H1 (cell line): ENCODE measurements around the gene LPAR3. TPM values are rescaled to one million over a fixed set of nuclear protein-coding genes. Genes with fewer than 3 reads are reported as not detected.

Experiments used
- polyA plus RNA-seq, 7 experiments: library from polyadenylated mRNA; depleted of rRNA in 3 of 7; stranded (reverse) in 5 of 7; unstranded in 2 of 7; fragments of >200 nt in 5 of 7; fragments of 200-250 nt in 2 of 7; gene quantifications; 1 replicate in 5 of 7; 2 replicates in 1 of 7; 4 replicates in 1 of 7; pipeline versions ENCODE4 v1.2.1 to v1.2.3, GENCODE V29; 2011 to 2013; ENCODE audit warnings: missing spikeins in 2 of 7, mixed read lengths in 2 of 7
- total RNA-seq: library from RNA; stranded (reverse); fragmentation: NEBNext Ultra II Directional; extraction: Animal tissue kit (Norgen Biotek cat#: 25700); gene quantifications from 2 replicates; pipeline ENCODE4 v1.2.1, GENCODE V29; 2021
- TF ChIP-seq, protein P1 (sequence below): fragments of 300-600 bp; sonication (generic); IDR thresholded peaks from 2 replicates; pipeline ENCODE4 v1.7.1; 2012; ENCODE audit warnings: low read length, moderate library complexity, mild to moderate bottlenecking, inconsistent platforms; ENCODE audit not compliant: insufficient replicate concordance

Gene LPAR3
- total and polyA plus RNA-seq, 2 of the 8 experiments (the other 6 are each of a cell fraction or from before 2014, with no cell fraction given), result 17.1 to 25.4 TPM

DNA sequence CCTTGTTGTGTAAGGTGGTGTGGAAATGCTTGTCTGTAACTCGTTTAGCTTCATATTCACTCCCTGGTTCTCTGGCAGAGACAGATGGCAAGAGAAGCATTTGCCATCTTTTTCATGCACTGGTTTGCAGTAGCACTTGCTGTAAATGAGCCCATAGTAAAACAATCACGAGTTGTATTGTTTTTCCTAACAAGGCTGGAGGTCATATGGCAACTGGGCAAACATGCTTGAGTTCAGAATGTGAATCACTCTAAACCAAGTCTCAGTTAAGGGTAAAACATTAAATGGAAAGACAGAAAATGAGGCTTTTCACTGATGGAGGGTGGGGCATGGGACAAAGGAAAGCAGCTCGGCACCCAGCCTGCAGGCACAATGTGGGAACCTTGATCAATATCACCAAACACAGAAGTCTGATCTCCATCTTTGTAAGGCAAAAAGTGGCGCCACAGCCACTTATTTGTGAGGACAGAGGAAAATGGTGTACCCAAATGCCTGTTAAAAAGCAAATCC lies 26.5 kb upstream of the LPAR3 start (continued):
- TF ChIP-seq, protein P1, sequence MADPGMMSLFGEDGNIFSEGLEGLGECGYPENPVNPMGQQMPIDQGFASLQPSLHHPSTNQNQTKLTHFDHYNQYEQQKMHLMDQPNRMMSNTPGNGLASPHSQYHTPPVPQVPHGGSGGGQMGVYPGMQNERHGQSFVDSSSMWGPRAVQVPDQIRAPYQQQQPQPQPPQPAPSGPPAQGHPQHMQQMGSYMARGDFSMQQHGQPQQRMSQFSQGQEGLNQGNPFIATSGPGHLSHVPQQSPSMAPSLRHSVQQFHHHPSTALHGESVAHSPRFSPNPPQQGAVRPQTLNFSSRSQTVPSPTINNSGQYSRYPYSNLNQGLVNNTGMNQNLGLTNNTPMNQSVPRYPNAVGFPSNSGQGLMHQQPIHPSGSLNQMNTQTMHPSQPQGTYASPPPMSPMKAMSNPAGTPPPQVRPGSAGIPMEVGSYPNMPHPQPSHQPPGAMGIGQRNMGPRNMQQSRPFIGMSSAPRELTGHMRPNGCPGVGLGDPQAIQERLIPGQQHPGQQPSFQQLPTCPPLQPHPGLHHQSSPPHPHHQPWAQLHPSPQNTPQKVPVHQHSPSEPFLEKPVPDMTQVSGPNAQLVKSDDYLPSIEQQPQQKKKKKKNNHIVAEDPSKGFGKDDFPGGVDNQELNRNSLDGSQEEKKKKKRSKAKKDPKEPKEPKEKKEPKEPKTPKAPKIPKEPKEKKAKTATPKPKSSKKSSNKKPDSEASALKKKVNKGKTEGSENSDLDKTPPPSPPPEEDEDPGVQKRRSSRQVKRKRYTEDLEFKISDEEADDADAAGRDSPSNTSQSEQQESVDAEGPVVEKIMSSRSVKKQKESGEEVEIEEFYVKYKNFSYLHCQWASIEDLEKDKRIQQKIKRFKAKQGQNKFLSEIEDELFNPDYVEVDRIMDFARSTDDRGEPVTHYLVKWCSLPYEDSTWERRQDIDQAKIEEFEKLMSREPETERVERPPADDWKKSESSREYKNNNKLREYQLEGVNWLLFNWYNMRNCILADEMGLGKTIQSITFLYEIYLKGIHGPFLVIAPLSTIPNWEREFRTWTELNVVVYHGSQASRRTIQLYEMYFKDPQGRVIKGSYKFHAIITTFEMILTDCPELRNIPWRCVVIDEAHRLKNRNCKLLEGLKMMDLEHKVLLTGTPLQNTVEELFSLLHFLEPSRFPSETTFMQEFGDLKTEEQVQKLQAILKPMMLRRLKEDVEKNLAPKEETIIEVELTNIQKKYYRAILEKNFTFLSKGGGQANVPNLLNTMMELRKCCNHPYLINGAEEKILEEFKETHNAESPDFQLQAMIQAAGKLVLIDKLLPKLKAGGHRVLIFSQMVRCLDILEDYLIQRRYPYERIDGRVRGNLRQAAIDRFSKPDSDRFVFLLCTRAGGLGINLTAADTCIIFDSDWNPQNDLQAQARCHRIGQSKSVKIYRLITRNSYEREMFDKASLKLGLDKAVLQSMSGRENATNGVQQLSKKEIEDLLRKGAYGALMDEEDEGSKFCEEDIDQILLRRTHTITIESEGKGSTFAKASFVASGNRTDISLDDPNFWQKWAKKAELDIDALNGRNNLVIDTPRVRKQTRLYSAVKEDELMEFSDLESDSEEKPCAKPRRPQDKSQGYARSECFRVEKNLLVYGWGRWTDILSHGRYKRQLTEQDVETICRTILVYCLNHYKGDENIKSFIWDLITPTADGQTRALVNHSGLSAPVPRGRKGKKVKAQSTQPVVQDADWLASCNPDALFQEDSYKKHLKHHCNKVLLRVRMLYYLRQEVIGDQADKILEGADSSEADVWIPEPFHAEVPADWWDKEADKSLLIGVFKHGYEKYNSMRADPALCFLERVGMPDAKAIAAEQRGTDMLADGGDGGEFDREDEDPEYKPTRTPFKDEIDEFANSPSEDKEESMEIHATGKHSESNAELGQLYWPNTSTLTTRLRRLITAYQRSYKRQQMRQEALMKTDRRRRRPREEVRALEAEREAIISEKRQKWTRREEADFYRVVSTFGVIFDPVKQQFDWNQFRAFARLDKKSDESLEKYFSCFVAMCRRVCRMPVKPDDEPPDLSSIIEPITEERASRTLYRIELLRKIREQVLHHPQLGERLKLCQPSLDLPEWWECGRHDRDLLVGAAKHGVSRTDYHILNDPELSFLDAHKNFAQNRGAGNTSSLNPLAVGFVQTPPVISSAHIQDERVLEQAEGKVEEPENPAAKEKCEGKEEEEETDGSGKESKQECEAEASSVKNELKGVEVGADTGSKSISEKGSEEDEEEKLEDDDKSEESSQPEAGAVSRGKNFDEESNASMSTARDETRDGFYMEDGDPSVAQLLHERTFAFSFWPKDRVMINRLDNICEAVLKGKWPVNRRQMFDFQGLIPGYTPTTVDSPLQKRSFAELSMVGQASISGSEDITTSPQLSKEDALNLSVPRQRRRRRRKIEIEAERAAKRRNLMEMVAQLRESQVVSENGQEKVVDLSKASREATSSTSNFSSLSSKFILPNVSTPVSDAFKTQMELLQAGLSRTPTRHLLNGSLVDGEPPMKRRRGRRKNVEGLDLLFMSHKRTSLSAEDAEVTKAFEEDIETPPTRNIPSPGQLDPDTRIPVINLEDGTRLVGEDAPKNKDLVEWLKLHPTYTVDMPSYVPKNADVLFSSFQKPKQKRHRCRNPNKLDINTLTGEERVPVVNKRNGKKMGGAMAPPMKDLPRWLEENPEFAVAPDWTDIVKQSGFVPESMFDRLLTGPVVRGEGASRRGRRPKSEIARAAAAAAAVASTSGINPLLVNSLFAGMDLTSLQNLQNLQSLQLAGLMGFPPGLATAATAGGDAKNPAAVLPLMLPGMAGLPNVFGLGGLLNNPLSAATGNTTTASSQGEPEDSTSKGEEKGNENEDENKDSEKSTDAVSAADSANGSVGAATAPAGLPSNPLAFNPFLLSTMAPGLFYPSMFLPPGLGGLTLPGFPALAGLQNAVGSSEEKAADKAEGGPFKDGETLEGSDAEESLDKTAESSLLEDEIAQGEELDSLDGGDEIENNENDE, result no peak
